ENCODE results near the gene GPC5.

DNA sequence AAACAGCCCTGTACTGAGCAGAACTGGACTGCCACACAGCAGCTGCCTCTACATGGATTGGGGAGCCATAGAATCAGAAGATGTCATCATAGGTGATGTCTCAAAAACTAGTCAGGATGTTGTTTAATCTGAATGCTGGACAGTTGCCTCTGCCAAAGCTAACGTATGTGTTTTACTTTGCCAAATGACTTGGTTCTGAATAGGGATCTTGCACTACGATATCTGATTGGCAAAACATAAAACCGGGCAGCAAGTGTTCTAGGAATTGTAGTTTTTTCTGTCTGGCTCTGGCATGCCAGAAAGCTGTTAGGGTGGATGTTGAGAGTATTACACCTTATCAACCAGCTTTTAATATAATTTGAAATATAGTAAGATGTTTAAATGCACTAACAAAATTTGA is 645.9 kb downstream of the GPC5 start:
- TF ChIP-seq YY1 (IDR thresholded peaks at IDR 0.05; ENCODE audit: insufficient read depth, insufficient read length) (no peak), SUZ12 (IDR thresholded peaks at IDR 0.05; ENCODE audit: extremely low read depth, insufficient read depth, insufficient read length) (no peak), ZNF274 (IDR thresholded peaks at IDR 0.05; ENCODE audit: low read depth, low read length) (no peak)
